Hepatic stellate cell (primary cell): ENCODE data around the gene SEMA6B.

Experiments
- DNase-seq: peaks from one replicate; pipeline ENCODE4 v3.0.0; 2011; ENCODE audit warnings: low spot score

Gene SEMA6B

DNA sequence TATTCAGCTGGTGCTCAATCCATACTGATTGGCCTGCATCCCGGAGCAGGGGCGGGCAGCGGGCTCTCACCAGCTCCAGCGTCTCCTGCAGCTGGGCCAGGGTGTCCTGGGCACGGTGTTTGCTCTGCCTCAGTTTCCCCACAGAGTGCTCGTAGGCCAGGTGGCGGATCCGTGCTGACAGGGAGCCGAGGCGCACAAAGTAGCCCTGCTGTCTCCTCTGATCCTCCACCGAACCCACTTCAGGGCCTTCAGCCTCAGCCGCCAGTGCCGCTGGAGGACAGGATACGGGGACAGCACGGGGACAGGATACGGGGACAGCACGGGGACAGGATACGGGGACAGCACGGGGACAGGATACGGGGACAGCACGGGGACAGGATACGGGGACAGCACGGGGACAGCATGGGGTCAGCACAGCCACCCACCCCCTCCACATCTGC lies 33.9 kb downstream of the SEMA6B start:
- no peak for DNase-seq

DNA sequence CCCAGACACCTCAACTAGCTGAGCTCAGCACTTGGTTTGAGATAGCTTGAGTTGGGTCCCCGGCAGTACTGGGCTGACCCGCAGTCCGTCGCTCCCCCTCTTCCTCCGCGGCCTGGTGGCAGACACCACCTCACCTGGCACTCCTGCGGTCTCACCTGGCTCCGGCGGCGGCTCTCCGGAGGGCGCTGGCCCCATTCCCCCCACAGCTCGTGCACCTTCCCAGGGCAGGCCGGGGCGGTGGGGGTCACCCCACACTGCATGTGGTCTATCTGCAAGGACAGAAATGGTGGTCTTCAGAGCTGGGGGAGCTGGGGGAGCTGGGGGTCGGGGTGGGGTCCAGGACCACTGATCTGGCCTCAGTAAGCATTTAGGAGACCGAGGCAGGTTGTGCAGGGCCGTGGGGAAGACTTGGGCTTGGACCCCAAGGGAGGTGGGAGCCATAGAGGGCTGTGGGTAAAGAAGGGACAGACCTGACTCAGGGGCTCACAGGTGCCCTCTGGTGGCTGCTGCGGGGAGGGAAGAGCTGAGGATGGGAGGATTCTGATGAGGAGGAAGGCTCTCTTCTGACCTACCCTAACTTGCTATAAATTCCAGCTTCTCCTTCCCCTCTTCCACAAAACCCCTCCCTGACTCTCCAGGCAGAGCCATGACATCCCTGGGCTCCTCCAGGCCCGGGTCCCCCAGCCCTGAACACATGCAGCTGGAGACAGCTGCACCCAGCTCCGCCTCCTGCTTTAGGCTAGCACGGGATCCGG lies 34.5 kb downstream of the SEMA6B start:
- peak; percentile 81 for DNase-seq

DNA sequence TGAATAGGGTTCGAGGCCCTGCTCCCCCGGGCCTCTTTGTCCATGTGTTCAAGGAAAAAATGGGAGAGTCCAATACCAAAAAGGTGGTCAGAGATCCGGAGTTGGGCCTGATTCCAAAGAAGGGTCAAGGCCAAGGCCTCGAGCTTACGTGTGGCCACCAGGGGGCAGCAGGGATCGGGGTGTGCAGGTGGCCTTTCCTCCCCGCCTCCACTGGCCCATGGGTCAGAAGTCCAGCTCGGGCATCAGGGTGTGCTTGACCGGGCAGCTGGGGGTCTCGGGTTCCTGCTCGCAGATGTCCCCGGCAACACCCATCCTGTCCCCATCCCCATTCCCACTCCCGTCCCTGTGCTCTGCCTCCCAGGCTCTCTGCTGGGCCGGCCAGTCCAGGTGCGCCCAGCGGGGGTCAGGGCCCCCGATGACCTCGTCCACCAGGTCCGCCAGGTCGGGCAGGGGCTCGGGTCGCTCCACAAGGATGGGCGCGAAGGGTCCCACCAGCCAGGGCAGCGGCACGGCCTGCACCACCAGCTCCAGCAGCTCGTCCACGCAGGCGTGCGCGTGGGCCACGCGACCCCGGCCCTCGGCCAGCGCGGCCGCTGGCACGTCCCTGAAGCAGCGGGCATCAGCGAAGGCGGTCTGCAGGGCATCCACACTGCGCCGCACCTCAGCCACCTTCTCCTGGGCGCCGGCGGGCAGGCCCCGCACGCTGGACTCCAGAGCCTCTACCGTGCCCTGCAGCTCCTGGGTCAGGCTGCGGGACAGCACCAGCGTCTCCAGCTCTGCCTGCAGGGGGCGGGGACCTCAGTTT lies 36.0 kb downstream of the SEMA6B start:
- DNase-seq = no peak

GRCh38 chr19:4522291-4523002 lies 37.0 kb downstream of the SEMA6B start:
- DNase-seq = no peak

DNA sequence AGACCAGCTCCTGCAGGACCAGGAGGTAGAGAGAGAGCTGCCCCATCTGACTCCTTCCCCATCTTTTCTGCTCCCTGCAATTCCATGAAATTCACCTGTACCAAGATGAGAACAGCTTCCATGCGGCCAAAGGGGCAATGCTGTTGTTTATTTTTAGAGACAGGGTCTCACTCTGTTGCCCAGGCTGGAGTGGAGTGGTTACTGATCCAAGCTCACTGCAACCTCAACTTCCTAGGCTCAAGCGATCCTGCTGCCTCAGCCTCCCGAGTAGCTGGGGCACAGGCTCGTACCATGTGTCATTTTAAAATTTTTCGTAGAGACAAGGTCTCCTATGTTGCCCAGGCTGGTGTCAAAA lies 37.6 kb downstream of the SEMA6B start:
- no peak for DNase-seq

DNA sequence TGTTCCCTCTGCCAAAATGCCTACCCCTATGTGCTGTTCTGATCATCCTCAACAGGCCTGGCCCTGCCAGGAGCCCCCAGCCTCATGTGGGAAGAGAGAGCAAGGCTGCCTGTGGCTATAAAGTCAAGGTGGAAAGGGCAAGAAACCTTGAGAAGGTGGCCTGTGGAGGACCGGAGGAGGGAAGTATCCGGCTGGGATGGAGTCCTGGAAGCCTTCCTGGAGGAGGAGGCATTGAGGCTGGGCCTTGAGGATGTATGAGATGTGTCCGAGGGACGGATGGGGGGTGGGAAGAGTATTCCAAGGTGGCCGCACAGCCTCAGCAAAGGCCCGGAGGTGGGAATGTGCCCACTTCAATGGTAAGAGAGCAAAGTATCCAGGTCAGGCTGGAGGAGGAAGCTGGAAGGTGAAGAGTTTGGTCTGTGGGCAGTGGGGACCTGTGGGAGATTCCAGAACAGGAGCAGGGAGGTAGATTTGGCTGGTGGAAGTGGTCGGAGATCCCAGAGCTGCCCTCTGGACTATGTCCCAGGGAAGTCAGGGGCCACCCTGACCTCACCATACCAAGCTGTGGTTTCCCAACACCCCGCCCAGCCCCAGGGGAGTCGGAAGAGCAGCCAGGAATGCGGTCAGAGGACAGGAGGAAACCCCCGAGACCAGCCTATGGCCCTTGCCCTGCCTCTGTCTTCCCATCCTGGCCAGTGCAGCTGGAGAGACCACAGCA lies 38.2 kb downstream of the SEMA6B start:
- DNase-seq = no peak

GRCh38 chr19:4519521-4520277 lies 39.8 kb downstream of the SEMA6B start:
- peak; percentile 62 for DNase-seq

DNA sequence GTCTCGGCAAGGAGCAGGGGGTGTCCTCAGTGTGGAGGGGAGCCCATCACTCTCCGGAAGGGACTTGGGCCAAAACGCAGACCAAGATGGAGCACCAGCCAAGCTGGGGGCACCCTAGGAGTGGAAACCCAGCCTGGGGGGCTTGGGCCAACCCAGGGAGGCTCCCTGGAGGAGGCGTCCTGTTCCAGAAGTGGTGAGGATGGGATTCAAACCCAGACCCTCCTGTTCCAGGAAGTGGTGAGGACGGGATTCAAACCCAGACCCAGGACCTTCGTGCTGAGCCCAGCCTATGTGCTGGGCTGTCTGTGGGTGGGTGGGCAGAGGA lies 40.4 kb downstream of the SEMA6B start:
- no peak for DNase-seq

DNA sequence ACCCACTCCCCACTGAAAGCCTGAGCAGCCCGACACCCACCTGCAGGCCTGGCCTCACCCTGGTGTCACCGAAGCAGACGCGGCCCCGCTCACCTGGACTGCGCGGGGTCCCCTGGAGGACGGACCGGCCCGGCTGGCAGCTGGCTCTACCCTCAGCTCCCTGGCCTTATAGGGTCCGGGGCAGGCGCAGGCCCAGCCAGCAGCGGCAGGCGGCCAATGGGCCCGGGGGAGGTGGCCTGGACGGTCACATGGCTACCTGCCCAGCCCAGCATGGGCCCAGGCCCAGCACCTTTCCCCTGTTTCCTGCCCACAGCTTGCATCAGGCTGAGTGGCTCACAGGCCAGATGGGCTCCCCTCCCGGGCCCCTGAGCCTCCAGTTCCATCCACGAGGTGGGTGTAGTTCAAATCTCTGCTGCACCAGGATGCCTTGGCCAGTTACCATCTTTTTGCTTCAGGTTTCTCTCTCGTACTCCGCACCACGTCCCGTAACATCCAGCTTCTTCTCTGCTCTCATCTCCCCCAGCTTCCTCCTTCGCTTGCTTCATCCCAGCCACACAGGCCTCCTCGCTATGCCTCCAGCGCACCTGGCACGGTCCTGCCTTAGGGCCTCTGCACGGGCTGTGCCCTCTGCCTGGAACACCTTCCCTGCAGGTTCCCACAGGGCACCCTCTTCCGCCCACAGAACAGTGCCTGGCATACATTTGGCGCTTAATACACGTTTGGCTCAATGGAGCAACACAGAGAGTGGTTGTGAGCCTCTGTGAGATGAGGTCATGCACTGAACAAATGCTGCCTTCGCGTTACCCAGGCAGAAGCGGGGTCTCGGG lies 40.9 kb downstream of the SEMA6B start, which contains the start of gene PLIN4:
PLIN4 (minus strand) TSS at position 142 of the 827 bp plus-strand sequence. CDS start 214 bp downstream, outside the sequence.
- DNase-seq = no peak

GRCh38 chr19:4517451-4518057 lies 41.9 kb downstream of the SEMA6B start:
- DNase-seq = no peak

DNA sequence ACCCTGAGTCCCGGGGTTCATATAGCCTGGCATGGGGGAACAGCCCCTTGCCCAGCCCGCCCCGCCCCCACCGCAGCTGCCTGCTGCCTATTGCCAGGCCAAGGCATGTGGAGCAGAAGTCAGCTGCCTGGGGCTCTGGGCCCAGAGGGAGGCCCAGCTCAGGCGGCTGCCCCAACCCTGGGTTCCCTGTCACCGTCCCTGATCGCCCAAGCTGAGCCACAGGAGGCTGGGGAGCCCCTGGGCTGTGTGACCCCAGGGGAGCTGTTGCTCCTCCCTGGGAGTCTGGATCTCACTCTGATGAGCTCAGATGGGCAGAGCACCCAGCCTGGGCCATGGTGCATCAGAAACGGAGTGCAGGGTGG lies 42.6 kb downstream of the SEMA6B start:
- DNase-seq = no peak

GRCh38 chr19:4516199-4516938 lies 43.1 kb downstream of the SEMA6B start:
- no peak for DNase-seq

- no peak for DNase-seq
These were observed 43.8 kb downstream of the SEMA6B start for GRCh38 chr19:4515732-4516131.

- DNase-seq = no peak
These were observed 46.2 kb downstream of the SEMA6B start for GRCh38 chr19:4513248-4513647.

DNA sequence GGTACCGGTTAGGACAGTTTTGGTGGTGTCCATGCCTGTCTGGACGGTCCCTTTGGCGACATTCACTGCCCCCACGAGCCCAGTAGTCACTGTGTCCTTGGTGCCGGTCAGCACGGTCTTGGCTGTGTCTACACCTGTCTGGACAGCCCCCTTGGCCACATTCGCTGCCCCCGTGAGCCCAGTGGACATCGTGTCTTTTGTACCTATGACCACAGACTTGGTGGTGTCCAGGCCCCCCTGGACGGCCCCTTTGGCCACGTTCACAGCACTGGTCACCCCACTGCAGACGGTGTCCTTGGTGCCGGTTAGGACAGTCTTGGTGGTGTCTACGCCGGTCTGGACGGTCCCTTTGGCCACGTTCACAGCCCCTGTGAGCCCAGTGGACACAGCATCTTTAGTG lies 47.4 kb downstream of the SEMA6B start:
- no peak for DNase-seq

GRCh38 chr19:4511300-4512054 lies 48.0 kb downstream of the SEMA6B start:
- no peak for DNase-seq

GRCh38 chr19:4510435-4511255 lies 48.8 kb downstream of the SEMA6B start:
- no peak for DNase-seq

DNA sequence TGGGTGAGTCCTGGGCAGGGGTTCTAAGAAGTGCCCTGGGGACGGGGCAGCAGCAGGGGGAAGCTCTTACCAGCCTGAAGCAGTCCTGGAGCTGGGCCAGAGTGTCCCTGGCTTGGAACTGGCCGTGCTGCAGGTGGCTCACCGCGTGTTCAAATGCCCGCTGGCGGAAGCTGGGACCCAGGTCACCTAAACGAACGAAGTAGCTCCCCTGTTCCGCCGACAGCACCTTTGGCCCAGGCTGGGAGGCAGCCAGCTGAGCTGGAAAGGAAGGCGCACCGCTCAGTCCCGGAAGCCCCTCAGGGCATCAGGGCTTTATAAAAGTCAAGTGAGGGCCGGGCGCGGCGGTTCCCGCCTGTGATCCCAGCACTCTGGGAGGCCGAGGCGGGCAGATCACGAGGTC lies 50.8 kb downstream of the SEMA6B start:
- no peak for DNase-seq
